IPS-20b (cell line): Measurements from ENCODE around the gene ETF1.

ENCODE experiments used
- H3K27ac ChIP-seq: one replicate; pipeline ENCODE4 v1.5.1; 2013; ENCODE audit warnings: low read length
- H3K27me3 ChIP-seq: 2 replicates; pipeline ENCODE4 v1.6.1; 2013; ENCODE audit warnings: mild to moderate bottlenecking, low read length, inconsistent platforms; ENCODE audit not compliant: insufficient read depth
- H3K36me3 ChIP-seq: 2 replicates; pipeline ENCODE4 v1.6.1; 2013; ENCODE audit warnings: low read depth, mild to moderate bottlenecking, inconsistent platforms, low read length, moderate library complexity; ENCODE audit not compliant: insufficient read depth
- H3K4me1 ChIP-seq: 2 replicates; pipeline ENCODE4 v1.6.1; 2013; ENCODE audit warnings: mild to moderate bottlenecking, control low read depth, inconsistent platforms, low read length, moderate library complexity; ENCODE audit not compliant: insufficient read depth
- H3K4me3 ChIP-seq: 2 replicates; pipeline ENCODE4 v1.5.1; 2013; ENCODE audit warnings: mild to moderate bottlenecking, low read length, inconsistent platforms
- H3K9ac ChIP-seq: 2 replicates; pipeline ENCODE4 v1.6.1; 2013; ENCODE audit warnings: low read depth, mild to moderate bottlenecking, inconsistent platforms, low read length, moderate library complexity
- H3K9me3 ChIP-seq: 2 replicates; pipeline ENCODE4 v1.6.1; 2013; ENCODE audit warnings: mild to moderate bottlenecking, low read depth, low read length, inconsistent platforms; ENCODE audit not compliant: insufficient read depth

Gene ETF1

GRCh38 chr5:138542956-138543729 is at the start of gene ETF1:
ETF1 (minus strand) TSS chr5:138543236; CDS start chr5:138542918, 318 bp downstream.
- H3K9ac ChIP-seq = peak within 1 kb of the TSS; percentile 99
- no peaks in the 10 kb centered on the region for H3K27me3 ChIP-seq
- peaks cover 40% of the 10 kb centered on the region for H3K36me3 ChIP-seq
- H3K4me1 ChIP-seq = peaks cover 9% of the 10 kb centered on the region; the same call in 1 of the 2 replicates
- H3K27ac ChIP-seq = peak within 1 kb of the TSS; percentile 90
- no peaks in the 10 kb centered on the region for H3K9me3 ChIP-seq
- peak within 1 kb of the TSS; percentile 95 for H3K4me3 ChIP-seq

DNA sequence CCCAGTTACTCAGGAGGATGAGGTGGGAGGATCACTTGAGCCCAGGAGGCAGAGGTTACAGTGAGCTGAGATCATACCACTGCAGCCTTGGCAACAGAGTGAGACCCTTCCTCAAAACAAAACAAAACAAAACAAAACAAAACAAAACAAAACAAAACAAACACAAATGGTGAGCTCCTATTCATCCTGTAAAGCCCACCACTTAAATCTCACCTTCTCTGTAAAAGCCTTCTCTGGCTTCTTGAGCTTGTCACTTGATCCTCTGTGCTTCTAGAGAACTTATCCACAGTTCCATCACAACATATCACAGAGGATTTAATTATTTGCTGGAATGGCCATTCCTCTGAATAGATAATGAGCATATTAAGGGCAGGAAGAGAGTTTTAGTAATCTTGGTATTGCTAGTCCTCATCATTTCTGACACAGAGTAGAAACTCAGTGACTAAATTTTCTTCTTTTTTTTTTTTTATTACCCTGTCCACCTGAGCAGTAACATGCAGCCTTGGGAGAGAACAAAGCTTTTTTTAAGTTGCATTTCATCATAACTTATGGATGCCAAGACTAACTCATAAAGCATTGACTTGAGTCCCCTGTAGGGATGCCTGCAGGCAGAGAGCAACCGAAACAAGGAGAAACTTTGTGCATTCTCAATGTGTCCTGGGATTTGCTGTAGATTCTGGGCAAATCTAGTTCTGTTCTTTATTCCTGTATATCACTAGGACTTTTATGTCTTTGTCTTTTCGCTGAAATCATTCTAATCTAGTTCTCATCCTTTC is 45.2 kb upstream of the ETF1 start:
- no peaks in the 10 kb centered on the region for H3K36me3 ChIP-seq
- H3K9me3 ChIP-seq = no peaks in the 10 kb centered on the region
- H3K27me3 ChIP-seq = no peaks in the 10 kb centered on the region
- no peaks in the 10 kb centered on the region for H3K4me1 ChIP-seq
- H3K4me3 ChIP-seq = no peak overlapping the region
- no peak overlapping the region for H3K27ac ChIP-seq
- no peak overlapping the region for H3K9ac ChIP-seq

- H3K36me3 ChIP-seq = no peaks in the 10 kb centered on the region
- no peak overlapping the region for H3K9ac ChIP-seq
- no peaks in the 10 kb centered on the region for H3K27me3 ChIP-seq
- H3K9me3 ChIP-seq = no peaks in the 10 kb centered on the region
- H3K4me1 ChIP-seq = no peaks in the 10 kb centered on the region
- H3K27ac ChIP-seq = no peak overlapping the region
- H3K4me3 ChIP-seq = no peak overlapping the region
Observed at GRCh38 chr5:138585157-138585556, 42.1 kb upstream of the ETF1 start.

GRCh38 chr5:138583984-138584637 is 41.1 kb upstream of the ETF1 start:
- no peaks in the 10 kb centered on the region for H3K4me1 ChIP-seq
- no peak overlapping the region for H3K4me3 ChIP-seq
- H3K9ac ChIP-seq = no peak overlapping the region
- no peaks in the 10 kb centered on the region for H3K36me3 ChIP-seq
- H3K27me3 ChIP-seq = no peaks in the 10 kb centered on the region
- H3K27ac ChIP-seq = no peak overlapping the region
- no peaks in the 10 kb centered on the region for H3K9me3 ChIP-seq

GRCh38 chr5:138582959-138583358 is 39.9 kb upstream of the ETF1 start:
- Histone ChIP-seq H3K4me3 (no peak overlapping the region), H3K9me3 (no peaks in the 10 kb centered on the region), H3K9ac (no peak overlapping the region), H3K27ac (no peak overlapping the region), H3K36me3 (no peaks in the 10 kb centered on the region), H3K27me3 (no peaks in the 10 kb centered on the region), H3K4me1 (no peaks in the 10 kb centered on the region)

DNA sequence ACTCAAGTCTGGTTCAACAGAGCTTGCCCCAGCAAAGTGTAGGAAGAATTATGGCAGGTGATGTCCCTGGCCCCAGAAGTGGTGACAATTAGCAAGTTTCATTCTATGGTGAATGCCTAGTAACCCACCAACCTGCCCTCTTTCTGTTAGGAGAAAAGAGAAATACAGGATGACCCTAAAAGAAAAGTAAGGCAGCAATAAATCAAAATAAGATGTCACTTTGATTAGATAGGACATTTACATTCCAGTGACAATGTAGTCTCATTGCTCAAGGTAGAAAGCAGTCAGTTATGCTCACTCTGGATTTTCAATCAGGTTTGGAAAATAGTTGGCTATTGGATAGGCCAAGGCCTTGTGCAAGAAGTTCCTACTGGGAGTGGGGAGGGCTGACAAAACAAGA is 37.7 kb upstream of the ETF1 start:
- Histone ChIP-seq H3K36me3 (no peaks in the 10 kb centered on the region), H3K27ac (no peak overlapping the region), H3K4me1 (no peaks in the 10 kb centered on the region), H3K9me3 (no peaks in the 10 kb centered on the region), H3K27me3 (no peaks in the 10 kb centered on the region), H3K4me3 (no peak overlapping the region), H3K9ac (no peak overlapping the region)

DNA sequence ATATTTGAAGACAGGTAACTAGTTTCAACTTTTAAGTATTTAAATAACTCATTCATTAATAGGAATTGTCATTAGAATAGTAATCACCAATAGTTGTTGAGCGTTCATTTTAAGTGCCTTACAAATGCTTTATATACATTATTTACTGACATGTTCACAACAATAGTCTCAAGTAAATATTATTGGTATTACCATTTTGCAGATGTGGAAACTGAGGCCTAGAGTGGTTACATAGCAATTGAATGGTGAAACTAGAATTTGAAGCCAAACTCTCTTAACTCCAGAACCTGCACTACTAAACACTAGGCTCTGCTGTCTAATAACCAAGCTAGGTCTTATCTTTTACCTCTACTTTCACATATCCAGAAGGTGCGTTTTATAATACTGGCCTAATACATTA is 37.0 kb upstream of the ETF1 start:
- no peak overlapping the region for H3K4me3 ChIP-seq
- no peak overlapping the region for H3K9ac ChIP-seq
- H3K27me3 ChIP-seq = no peaks in the 10 kb centered on the region
- no peaks in the 10 kb centered on the region for H3K9me3 ChIP-seq
- H3K36me3 ChIP-seq = no peaks in the 10 kb centered on the region
- no peaks in the 10 kb centered on the region for H3K4me1 ChIP-seq
- H3K27ac ChIP-seq = no peak overlapping the region

GRCh38 chr5:138579517-138579863 is 36.5 kb upstream of the ETF1 start:
- H3K27me3 ChIP-seq = no peaks in the 10 kb centered on the region
- H3K4me3 ChIP-seq = no peak overlapping the region
- no peak overlapping the region for H3K9ac ChIP-seq
- H3K27ac ChIP-seq = no peak overlapping the region
- H3K4me1 ChIP-seq = no peaks in the 10 kb centered on the region
- H3K36me3 ChIP-seq = no peaks in the 10 kb centered on the region
- H3K9me3 ChIP-seq = no peaks in the 10 kb centered on the region

DNA sequence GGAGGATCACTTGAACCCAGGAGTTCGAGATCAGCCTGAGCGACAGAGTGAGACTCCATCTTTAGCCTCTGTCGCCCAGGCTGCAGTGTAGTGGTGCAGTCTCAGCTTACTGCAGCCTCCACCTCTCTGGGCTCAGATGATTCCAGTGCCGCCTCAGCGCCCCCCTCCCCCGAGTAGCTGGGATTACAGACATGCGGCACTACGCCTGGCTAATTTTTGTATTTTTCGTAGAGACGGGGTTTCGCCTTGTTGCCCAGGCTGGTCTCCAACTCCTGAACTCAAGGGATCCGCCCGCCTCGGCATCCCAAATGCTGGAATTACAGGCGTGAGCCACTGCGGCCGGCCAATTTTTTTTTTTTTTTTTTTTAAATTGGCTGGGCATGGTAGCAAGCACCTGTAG is 34.4 kb upstream of the ETF1 start:
- peaks cover 18% of the 10 kb centered on the region for H3K36me3 ChIP-seq
- no peak overlapping the region for H3K9ac ChIP-seq
- no peak overlapping the region for H3K4me3 ChIP-seq
- H3K27me3 ChIP-seq = no peaks in the 10 kb centered on the region
- H3K27ac ChIP-seq = no peak overlapping the region
- H3K9me3 ChIP-seq = no peaks in the 10 kb centered on the region
- peaks cover 6% of the 10 kb centered on the region; the same call in 1 of the 2 replicates for H3K4me1 ChIP-seq

GRCh38 chr5:138575194-138576015 is 32.4 kb upstream of the ETF1 start, which contains the start of gene HSPA9:
HSPA9 (minus strand) TSS chr5:138575401; CDS start chr5:138575318, 83 bp downstream.
- Histone ChIP-seq H3K9ac (peak within 1 kb of the TSS; percentile 97), H3K9me3 (no peaks in the 10 kb centered on the region), H3K36me3 (peaks cover 39% of the 10 kb centered on the region), H3K4me3 (peak within 1 kb of the TSS; percentile 85), H3K27me3 (no peaks in the 10 kb centered on the region), H3K27ac (peak within 1 kb of the TSS; percentile 97), H3K4me1 (peaks cover 6% of the 10 kb centered on the region; the same call in 1 of the 2 replicates)

DNA sequence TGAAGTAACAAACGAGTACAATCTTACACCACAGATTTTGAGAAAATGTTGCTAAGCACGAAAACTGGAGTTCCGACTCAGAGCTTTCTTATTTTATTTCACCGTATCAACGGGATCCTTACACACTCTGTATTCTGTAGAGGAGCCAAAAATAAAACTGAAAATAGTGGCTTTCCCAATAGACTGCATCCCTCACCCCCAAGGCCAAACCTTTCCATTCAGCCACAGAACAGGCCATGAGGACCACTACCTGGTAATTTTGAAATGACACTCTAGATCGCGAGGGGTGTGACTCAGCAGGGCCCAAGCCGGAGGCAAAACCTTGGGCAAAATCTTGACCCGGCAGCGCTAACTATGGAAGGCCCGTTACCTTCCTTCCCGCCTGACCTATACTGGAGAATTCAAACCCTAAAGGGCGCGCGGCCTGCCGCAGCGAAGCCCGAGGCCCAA is 31.7 kb upstream of the ETF1 start:
- Histone ChIP-seq H3K27me3 (no peaks in the 10 kb centered on the region), H3K36me3 (peaks cover 45% of the 10 kb centered on the region), H3K4me3 (peak overlapping the region; percentile 85), H3K9ac (peak overlapping the region; percentile 97), H3K4me1 (peaks cover 6% of the 10 kb centered on the region; the same call in 1 of the 2 replicates), H3K27ac (peak overlapping the region; percentile 97), H3K9me3 (no peaks in the 10 kb centered on the region)
